NCI-H1048 (cell line): Measurements from ENCODE around the gene INPP4B.

Experiments used
- DNase-seq: peaks from one replicate; lab custom pipeline; 2025; lab: John Stamatoyannopoulos, UW

Gene INPP4B

DNA sequence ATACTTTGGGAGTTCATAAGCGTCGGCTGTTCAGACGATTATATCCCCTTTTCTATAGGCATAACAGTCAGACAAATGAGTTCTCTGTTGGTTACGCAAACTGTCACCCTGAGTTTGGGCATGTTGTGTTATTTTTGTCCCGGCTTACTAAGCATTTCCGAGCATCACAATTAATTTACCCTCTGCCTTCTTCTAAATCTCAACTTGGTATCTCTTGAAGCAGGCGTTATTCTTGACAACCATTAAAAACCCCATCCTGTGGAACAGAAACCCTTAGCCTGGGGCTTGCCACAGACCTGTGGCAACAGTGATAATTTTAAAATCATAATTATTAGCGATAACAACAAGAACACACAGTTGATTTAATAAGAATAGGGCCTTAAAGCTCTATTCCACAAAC, 558.7 kb downstream of the INPP4B start:
- DNase-seq, result no peak

DNA sequence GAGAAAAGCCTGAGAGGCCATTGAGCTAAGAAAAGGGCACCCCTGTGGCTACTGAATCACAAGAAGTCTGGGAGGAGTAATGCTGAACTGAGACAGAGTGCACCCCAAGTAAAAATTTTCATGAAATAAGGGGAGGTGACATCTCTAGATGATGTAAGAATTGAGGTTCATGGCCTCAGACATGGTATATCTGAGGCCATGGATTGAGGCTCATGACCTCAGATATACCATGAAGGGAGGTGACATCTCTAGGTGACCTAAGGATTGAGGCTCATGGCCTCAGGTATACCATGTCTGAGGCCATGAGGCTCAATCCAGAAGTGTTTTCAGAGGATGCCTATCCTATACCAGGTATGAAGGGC, 560.9 kb downstream of the INPP4B start:
- no peak for DNase-seq

DNA sequence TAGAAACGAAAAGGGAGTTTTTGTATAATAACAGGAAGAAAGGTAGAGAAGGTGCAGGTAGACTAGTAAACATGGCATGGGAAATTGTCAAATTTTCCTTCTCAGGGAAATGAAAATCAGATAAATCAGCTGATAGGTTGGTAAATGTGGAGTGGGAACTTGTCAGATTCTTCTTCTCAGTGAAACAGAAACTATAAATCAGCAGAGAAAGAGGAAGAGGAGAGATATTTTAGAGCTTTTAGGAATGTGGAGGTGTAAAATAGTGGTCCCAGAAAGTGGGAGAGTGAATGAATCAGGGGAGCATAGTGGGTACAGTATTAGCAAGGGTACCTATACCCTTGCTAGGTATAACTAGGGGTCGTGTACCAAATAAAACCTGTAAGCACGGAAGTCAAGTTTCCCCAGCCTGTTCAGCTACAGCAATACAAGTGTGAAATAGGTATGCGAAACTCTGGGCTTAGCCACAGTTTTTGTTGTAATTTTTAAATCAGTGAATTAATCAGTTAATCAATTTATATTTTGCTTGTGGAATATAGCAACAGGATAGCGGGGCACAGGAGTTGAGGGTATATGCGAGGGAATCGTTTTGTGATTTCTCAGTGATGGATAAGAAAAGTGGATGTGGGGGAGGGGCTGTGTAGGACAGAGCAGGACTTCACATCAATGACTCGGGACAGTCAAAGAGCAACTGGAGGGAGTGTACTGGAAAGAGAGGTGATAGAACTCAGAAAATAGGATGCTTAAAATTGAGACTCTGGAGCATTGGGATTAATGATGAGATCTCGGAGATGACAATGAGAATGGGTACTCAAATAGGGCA, 561.5 kb downstream of the INPP4B start:
- no peak for DNase-seq

DNA sequence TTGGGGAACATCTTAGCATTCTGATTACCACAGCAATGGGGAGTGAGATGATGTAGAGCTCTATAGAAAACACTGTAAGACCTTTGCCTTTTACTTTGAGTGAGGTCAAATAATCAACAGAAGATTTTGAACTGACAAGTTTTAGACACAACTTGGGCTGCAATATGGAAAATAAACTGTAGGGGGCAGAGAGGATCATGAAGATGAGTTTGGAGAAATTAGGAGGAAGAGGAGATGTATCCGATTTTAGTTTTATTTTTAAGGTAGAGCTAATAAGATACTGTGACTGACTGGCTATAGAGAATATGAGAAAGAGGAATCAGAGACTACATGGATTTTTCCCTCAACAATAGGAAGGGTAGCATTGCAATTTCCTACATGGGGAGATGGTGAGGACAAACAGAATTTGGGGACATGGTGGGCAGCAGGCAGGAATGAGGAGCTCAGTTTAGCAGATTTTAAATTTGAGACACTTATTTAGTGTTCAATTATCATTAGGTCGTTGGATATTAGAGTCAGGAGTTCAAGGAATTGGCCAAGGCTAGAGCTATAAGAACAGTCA, 563.1 kb downstream of the INPP4B start:
- no peak for DNase-seq

DNA sequence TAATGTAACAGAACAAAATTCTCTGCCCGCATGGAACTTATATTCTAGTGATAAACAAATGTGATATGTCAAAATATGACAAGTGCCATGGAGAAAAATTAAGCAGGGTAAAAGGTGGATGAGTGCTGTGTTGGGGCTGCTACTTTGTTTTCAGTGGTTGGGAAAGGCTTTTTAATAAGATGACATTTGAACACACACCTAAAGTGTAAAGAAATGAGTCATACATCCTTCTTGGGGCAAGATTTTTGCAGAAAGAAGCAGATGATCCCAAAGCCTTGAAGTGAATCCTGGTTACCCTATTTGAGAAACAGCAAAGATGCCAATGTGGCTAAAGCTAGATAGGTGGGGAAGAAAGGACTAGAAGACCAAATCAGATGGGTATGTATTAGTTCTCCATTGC, 564.1 kb downstream of the INPP4B start:
- DNase-seq, result no peak

DNA sequence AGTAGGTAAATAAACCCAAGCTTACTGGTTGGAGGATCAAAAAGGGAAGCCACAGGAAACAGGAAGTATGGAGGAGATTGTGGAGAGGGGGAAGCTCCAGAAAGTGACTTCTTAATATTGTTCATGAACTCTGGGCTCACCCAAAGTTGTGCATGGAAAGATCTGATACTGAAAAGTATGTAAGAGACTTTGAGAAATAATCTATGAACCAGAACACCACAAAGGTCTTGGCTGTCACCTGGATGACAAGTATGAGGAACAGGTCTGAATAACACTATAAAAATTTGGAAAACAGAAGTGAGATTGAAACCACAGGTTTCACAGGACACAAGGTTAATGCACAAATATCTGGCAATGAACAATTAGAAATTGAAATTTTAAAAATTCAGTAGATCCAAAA, 567.4 kb downstream of the INPP4B start:
- DNase-seq, result no peak

DNA sequence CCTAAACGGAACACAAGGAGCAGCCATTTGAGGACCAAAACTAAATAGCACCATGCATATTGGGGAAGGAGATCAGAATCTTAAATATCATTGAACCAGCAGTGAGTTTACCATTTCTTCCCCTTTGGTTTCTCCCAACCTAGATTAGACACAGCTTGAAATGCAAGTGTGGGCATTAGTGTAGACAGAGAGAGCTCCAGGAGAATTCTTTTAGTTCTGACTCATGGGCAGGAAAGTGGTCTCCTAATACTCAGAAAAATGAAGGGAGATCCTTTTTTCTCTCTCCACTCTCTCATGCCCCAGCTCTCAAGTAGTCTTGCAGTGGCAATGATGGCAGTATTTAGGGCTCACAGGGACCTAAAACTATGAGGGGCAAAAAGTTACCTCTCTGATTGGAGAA, 567.9 kb downstream of the INPP4B start:
- DNase-seq, result no peak

DNA sequence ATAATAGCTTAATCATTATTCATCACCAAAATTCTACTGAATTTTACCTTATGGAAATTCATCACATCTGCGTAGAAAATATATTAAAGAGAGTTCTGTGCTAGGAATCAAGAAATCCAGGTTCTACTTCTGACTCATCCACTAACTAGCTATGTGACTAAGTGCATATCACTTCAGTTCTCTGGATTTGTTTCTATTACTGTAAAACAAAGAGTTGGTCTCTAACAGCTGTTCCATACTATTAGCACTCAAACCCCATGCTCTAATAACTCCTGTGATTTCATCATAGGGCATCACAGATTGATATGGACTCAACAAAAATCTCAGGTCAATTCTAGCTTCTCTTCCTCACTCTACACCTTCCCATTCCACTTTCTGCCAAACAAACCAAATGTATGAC, 572.0 kb downstream of the INPP4B start:
- no peak for DNase-seq

DNA sequence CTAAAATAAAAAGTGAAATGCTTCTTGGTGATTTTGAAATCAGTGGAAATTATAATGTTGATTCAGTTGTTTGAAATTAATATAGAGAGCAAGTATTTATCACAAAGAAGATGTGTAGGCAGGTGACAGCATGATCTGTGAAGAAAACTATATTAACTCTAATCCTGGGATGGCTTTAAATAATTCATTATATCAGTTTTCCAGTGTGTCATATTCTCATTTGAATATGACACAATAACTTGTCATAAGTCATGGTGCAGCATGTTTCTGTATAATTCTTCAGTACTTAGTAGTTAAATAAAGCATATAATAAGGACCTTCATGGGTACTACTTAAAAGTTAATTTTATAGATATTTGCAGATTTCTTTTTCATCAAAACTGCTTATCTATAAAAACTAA, 573.6 kb downstream of the INPP4B start:
- DNase-seq, result no peak

DNA sequence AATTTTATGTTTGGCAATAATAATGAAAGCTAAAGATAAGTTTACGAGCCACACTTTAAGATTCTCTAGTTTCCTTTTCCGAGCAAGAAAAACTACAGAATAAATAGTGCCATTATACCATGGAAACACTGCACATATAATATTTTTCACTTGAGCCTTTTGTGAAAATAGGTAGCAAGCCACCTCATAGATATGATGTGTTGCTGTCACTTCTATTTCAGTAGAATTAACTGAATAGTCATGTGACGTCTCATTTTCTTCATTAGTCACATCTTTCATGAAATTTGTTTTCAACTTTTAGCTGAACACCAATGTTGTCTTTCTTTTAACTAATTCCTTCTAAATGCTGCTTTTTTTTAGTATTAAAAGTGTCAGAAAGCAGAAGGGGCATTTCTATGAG, 574.3 kb downstream of the INPP4B start:
- DNase-seq, result no peak

DNA sequence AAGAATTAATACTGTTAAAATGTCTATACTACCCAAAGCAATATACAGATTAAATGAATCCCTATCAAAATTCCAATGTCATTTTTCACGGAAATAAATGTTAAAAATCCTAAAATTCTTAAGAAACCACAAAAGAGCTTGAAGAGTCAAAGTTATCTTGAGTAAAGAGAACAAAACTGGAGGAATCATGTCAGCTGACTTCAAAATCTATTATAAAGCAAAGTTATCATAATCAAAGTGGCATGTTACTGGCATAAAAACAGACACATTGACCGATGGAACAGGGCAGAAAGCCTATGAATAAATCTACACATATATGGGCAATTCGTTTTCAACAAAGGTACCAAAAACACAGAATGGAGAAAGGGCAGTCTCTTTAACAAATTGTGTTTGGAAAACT, 579.0 kb downstream of the INPP4B start:
- DNase-seq, result no peak

DNA sequence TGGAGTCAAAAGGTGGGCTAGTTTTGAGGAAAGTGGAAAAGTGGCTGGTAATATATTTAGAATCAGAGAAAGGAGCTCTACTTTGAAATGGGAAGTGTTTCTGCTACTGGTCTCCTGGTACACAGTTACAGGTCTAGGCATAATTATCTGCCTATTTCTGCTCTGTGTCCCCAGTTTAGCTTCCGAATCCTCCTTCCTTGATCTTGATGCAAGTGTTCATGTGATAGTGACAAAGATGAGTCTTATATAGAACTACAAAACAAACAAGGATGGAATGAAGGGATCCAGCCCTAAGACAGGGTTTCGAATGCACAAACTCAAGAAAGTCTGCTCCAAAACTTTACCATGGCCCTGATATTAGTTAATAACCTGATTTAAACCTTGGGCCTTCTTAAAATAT, 580.2 kb downstream of the INPP4B start:
- DNase-seq, result no peak

DNA sequence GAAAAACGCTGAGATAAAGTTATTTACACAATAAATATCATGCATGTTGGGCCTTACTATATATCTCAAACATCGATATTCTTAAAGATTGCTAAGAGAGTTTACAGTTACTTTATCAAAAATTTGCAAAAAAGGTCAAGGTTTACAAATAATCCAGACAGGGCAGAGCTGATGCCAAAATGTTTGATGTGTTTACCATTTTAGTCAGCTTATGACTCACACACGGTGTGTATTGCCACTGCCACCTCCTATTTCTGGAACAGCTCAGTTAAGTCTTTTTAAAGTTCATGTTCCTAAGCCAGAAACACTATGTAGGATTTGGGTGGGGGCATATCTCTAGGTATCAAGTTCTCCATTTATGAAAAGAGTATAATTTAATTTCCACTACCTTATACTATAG, 580.6 kb downstream of the INPP4B start:
- DNase-seq, result no peak

DNA sequence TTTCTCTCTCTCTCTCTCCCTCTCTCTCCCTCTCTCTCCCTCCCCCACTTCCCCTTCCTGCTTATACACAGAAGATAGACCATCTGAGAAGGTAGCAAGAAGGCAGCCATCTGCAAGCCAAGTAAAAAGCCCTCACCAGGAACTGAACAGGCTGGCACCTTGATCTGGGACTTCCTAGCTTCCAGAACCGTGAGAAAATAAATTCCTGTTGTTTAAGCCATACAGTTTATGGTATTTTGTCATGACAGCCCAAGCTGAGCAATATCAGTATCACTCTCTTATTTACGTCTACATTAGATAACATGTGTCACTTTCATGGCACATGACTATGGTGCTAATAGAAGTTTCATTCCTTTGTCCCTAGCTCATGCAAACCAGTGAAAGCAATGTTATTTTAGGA, 581.1 kb downstream of the INPP4B start:
- no peak for DNase-seq

DNA sequence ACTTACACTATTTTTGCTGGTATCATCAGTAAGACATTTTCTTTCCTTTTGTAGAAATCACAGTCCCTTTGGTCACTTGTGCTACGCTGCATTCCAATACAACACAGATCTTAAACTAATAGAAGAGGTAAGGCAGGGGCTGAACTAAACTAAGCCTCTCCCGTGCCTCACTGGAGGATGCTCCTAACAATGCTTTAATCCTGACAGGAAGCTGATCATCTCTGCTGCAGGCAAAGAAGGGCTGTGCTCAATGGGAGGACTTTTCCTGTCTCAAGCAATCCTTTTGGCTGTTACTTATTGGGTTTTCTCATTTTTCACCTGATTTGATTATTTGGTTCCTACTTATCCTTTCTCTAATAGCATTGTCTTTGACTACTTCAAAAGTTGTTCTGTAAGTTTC, 583.1 kb downstream of the INPP4B start:
- DNase-seq, result no peak

DNA sequence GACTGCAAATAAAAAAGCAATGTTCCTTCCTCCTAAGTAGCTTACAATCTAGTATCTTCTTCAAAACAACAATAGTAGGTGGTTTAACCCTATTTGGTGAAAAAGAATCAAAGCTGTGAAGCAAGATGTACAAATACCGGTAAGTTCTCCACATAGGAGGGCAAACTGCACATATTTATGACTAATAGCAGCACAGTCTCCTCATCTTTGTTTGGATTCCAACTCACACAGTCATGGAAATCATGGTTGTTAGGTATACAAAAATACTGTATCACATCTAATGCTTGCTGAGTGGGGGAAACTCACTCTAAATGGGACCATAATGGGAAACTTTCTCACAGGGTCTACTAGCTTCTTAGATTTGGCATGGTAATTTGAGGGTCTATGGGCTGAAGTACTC, 597.2 kb downstream of the INPP4B start:
- no peak for DNase-seq

DNA sequence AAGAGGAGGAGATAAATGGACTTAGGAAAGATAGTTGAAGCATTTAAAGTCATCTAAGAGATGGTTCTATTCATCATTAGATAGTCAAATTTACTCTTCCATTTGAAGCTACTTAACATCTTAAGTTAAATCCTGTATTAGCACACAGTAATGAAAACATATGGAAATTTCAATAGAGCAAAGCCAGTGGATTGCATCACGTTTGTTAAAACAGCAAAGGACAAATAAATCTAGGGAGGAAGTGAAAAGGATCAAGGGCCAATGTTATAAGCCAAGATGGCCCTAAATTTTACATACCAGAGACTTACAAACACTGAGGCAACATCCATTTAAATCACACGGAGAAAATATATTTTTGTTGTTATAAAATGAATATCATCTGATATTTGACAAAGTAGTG, 602.8 kb downstream of the INPP4B start:
- no peak for DNase-seq

DNA sequence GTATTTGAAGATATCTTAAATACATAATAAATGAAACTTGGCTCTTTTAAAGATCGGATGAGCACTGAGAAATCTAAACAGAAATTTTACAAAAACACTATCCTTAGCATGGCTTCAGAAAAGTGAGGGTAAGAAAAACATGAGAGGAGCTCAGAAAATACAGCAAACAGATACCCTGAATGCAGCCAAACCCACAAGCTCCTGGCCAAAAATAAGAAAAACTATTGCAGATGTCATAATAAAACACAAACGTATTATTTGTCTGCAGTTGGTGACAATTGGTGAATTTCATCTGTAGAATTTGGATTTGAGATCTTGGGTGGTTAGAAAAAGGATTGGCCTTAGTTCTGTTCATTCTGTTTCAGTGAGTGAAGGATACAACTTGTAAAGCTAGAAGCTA, 603.9 kb downstream of the INPP4B start:
- no peak for DNase-seq

DNA sequence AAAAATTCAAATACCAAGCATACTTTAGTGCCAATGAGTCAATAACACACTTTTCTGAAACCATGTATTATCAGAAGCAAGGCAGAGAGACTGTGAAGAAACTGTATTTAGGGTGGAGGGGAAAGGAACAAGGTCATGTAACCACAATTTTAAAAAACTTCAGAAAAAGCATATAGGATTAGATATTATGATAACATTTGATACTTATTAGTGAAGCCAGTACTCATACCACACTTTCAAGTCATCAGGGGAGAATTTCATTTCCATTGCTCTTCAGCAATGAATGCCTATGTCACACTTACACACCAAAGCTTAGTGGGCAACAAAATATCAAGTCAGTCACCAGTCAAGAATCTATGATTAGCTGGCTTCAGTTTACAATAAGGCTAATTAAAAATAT, 607.5 kb downstream of the INPP4B start:
- no peak for DNase-seq

DNA sequence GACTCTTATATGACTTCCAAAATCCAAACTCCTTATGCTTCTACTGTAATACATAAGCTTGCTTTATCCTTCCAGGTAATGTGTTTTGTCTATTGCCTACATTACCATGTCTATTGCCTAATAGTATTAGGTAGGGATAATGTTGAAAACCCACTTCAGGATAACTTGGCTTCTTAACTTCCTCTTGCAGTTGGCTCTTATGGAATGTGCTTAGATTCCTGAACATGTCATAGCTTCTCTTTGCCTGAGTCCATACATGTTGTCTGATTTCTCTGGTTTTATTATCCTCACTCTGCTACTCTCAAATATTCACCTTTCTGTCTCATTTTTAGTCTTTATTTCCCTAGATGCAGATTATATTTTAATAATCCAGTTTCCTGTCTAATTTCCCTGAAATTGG, 609.8 kb downstream of the INPP4B start:
- no peak for DNase-seq

DNA sequence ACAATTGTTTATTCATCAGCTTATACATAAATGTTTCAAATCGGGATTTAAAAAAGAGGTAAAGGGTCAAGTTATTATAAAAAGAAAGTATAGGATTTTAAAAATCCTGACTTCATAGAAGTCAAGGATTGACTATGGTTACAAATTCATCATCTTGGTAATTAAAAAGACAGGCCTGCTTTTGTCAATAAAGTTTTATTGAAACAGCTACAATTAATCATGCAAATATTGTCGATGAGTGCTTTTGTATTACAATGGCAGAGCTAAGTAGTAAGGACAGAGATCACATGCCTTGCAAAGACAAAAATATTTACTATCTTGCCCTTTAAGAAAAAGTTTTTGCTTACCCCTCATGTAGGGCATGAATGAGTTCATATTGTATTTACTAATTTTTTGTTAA, 614.3 kb downstream of the INPP4B start:
- no peak for DNase-seq

DNA sequence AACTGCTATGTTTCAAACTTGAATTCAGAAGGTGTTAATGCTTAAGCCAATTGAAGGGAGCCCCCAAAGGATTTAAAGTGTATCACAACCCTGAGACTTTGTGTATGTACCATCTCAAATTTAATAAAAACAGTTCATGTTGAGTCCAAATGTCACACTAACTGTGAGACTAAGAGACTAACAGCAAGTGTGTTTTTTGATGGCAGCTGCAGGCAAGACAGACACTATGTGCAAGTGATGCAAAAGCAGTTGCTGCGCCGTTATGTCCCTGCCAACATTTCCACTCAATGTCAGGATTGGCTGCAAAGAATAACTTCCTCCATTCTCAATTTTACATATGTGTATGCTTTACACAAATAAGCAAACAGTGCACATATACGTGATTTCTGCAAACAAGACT, 615.1 kb downstream of the INPP4B start:
- no peak for DNase-seq

DNA sequence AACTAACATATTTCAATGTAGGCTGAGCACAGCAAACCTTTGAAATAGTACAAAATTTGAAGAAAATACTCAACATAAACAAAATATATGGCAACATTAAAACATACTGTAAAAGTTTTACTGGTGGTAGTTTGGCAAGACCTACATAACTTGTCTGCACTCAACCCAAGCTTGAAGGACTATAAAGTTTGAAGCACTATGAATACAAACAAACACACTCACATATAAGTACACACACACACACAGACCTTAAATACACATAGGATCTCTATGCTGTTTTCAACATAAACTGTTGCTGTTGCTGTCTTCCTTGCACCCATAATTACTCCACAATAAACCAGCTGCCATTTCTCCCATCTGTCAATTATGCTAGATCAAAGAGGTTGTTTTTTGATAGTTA, 620.1 kb downstream of the INPP4B start:
- no peak for DNase-seq

DNA sequence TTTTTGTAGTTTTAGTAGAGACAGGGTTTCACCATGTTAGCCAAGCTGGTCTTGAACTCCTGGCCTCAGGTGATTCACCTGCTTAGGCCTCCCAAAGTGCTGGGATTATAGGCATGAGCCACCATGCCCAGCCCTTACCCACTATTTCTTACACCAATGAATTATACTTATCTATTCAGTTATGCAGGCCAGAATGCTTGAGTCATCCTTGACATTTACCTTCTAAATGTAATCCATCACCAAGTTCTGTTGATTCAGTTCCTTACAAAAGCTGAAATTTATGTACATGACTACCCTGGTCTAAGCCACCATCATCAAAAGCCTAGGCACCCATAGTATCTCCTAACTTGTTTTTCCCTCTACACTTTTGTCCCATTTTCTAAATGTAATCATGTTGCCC, 624.0 kb downstream of the INPP4B start:
- DNase-seq, result no peak
